Measurements from ENCODE around the gene SASH1.
A peak's percentile ranks its signal among the peaks of the same experiment; 100 is the strongest.
"Not testable (repeated sequence)": the region's sequence is repeated elsewhere in the genome, so short reads cannot be mapped to it uniquely, and the experiment has no call there.

The SASH1 gene

DNA sequence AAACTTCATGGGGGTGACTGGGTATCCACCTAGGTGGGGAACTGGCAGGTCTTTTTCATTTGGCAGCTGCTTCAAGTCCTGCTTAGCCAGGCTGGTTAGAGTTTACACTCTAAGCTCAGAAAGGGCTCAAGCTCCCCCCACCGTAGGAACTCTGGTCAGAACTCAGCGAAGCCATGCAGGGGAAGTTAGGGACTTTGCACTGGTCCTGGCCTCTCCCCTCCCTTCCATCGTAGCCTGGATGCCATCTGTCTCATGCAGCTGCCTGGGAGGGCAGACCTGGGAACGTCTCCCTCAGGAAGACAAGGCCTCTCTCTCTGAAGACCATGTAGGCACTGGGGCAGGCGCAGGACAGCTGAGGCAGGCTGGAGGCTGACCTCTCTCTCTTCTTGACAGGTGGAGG lies 220.4 kb downstream of the SASH1 start:
- DNase-seq: no peak

DNA sequence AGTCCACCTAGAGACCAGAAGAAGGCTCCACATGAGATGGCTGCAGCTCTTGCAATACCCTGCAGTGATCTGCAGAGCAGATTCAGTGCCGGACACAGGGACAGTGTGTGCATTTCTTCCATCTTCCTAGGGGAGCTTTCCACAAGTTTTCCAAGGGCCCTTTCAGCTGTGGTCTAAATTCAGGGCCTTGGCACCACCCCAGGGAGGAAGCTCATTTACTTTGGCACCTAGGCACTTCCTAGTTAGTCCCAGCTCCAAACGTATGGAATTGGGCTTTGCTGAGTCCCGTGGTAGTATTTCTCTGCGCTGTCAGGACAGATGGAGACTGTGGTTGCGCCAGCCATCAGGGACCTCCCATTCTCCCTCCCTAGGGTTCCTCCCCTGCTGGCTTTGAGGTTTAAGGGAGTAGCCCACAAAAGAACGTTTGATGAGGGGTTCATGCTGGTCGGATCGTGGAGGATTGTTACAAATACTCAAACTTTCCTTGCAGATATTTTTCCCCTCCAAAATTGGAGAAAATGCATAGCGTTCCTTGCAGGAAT lies 221.9 kb downstream of the SASH1 start:
- no peak for DNase-seq

- no peak for DNase-seq
Measured at GRCh38 chr6:148565321-148565926, 222.8 kb downstream of the SASH1 start.

- DNase-seq: no peak
Measured at GRCh38 chr6:148565930-148566663, 223.5 kb downstream of the SASH1 start.

- DNase-seq: no peak
Measured at GRCh38 chr6:148566664-148567350, 224.2 kb downstream of the SASH1 start.

- DNase-seq: no peak
Measured at GRCh38 chr6:148570456-148570855, 227.8 kb downstream of the SASH1 start.

DNA sequence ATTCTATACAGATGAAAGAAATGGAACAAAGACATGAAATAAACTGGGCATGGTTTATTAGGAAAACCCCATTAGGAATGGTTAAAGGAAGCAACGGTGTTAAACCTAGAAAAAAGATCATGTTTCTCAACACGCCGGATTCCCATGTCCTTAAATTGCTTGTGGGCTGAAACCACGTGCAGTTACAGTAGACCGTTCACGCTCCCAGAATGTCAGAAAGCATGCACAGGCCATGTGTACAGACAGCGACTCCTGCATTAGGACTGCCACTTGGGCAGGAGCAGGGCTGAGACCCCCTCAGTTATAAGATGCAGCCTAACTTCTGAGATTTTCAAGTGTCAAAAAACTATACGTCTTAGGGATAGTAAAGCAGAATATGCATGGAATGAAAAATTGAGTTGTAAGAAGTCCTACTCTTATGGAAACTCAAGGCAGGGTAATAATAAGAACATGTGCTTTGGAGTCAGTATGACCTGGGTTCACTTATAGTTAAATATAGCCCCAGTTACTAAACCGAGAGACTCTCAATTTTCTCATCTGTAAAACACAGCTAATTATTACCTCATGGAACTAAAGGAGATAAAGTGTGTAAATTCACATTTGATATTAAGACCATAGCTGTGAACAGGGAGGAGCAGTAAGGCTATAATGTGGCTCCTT lies 230.2 kb downstream of the SASH1 start:
- DNase-seq: no peak

DNA sequence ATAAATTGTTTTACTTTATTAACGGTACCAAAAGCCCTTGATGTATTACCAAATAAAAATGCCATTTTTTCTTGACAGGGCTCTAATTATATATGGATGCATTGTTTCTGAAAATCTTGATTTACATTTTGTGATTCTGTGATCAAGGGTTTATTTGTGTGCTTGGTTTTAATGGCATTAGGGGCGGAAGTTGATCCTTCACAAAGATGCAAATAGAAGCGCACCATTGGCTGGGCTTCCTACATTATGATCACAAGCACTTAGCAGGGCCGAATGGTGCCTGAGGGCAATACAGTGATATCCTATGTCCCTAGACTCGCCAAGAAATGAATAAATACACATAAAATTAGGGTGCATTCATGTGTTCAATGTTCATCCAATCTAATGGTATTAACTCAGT lies 231.3 kb downstream of the SASH1 start:
- no peak for DNase-seq

GRCh38 chr6:148577687-148578488 lies 235.2 kb downstream of the SASH1 start:
- peak; percentile 31 to 37 for DNase-seq

GRCh38 chr6:148578489-148578814 lies 235.8 kb downstream of the SASH1 start:
- DNase-seq: no peak

GRCh38 chr6:148578837-148579565 lies 236.4 kb downstream of the SASH1 start:
- no peak for DNase-seq

GRCh38 chr6:148580442-148580841 lies 237.8 kb downstream of the SASH1 start:
- no peak for DNase-seq

GRCh38 chr6:148583631-148584030 lies 241.0 kb downstream of the SASH1 start:
- DNase-seq: no peak

- not testable (repeated sequence) for DNase-seq
Measured at GRCh38 chr6:148585641-148586040, 243.0 kb downstream of the SASH1 start.

DNA sequence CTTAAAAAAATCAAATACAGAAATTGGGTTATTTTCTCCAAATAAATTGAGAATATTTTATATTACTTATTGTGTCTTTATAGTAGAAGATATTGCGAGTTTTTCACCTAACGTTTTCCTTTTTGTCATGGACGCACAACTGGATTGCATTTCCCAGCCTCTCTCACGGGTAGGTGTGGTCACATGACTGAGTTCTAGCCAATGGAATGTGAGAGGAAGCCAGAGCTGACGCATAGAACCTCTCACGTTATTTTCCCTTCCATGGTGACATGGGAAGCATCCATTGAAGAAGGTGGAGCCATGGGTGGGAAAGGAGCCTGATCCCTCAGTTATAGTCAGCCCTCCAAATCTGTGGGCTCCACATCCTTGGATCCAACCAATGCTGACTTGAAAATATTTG lies 248.2 kb downstream of the SASH1 start:
- DNase-seq: no peak

DNA sequence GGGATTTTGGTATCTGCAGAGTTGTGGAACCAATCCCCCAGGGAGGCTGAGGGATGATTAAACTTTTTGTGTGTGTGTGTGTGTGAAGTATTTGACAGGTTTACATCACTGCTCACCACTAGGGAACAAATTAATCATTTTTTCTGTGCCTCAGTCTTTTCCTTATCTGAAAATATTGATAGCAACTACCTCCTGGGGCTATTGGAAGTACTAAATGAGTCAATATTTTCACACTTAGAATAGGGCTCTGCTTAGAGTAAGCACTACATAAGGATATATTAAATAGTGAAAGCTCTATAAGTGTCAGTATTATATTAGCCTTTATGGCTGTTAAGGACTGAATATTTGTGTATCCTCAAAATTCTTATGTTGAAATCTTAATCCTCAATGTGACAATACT lies 249.0 kb downstream of the SASH1 start:
- DNase-seq: no peak

DNA sequence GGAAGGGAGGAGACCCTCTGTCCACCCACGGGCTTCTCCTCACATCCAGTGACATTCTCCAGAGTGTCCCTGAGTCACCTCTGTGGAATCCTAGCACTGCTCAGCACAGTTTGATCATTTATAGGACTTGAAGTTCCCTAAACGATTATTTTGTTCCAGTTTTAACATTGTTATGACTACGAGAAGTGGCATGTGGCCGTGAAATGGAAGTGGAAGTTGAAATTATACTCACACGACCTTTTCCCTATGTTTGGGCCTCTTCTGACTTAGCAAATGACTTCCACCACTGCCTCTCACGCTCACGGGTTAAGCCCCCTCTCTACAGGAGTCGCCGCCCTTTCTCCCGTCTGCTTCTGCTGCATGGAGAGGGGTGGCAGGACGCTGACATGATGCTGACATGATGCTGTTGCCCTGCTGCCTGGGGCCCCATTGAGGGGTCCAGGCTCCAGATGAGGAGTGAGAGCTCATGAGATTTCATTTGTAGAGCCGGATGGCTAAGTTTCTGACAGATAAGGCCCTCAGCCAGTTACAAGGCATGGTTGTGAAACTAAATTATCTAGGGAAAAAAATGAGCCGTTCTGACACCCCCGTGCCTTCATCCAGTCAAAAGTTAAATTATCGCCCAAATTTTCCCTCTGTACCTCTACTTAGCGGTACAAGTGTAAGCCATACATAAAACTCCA lies 250.6 kb downstream of the SASH1 start:
- DNase-seq: no peak

- no peak for DNase-seq
Measured at GRCh38 chr6:148593813-148594170, 251.2 kb downstream of the SASH1 start.

DNA sequence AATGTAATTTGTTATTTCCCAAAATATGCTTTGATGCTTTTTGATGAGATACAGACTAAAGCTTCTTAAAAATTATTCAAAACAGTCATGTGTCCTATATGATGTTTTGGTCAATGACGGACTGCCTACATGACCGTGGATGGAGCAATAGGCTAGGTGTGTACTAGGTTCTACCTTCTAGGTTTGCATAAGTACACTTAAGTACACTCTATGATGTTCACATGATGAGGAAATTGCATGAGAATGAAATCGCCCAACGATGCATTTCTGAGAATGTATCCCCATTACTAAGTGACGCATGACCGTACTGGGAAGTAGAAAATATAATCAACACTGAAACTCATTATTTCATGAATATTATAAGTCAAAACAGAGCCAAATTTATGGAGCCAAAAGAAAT lies 252.9 kb downstream of the SASH1 start:
- DNase-seq: no peak

GRCh38 chr6:148596891-148597455 lies 254.3 kb downstream of the SASH1 start:
- no peak for DNase-seq

DNA sequence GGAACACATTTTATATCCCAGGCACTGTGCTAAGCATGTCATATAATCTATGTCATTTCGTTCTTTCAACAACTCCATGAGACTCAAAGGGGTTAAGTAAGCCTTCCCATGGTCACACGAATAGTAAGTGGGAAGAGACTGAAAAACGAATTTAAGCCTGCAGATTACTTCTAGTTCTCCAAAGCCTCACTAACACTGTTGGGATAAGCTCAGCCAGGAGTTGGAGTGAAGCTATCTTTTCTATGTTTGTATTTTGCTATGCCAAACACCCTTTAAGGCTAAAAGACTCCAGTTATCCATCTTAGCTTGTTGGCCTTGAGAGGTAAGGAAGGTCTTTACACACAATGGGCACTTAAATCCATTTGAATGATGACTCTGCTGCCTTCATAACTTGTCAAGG lies 256.1 kb downstream of the SASH1 start:
- DNase-seq: no peak

Data from AML-193 (cell line).